GM19193 (cell line): ENCODE data around the gene IVD.

ENCODE experiments used
- POLR2A ChIP-seq: IDR thresholded peaks from 4 replicates; pipeline ENCODE4 v1.6.1; 2011; ENCODE audit not compliant: insufficient read depth, insufficient read length; ENCODE audit errors: extremely low read depth

Gene IVD

GRCh38 chr15:40392986-40393948 is 12.3 kb upstream of the IVD start:
- TF ChIP-seq POLR2A, result no peak

GRCh38 chr15:40397688-40398412 is 7.7 kb upstream of the IVD start:
- no peak for TF ChIP-seq POLR2A

- no peak for TF ChIP-seq POLR2A
Observed at GRCh38 chr15:40398413-40398873, 7.2 kb upstream of the IVD start.

GRCh38 chr15:40399370-40399769 is 6.2 kb upstream of the IVD start:
- TF ChIP-seq POLR2A, result no peak

GRCh38 chr15:40407330-40407990 is 1.9 kb downstream of the IVD start:
- no peak for TF ChIP-seq POLR2A

- TF ChIP-seq POLR2A, result no peak
Observed at GRCh38 chr15:40409366-40409765, 3.8 kb downstream of the IVD start.

- no peak for TF ChIP-seq POLR2A
Observed at GRCh38 chr15:40410476-40410875, 4.9 kb downstream of the IVD start.

- TF ChIP-seq POLR2A, result no peak
Observed at GRCh38 chr15:40412095-40412759, 6.6 kb downstream of the IVD start.

GRCh38 chr15:40413036-40413435 is 7.4 kb downstream of the IVD start:
- TF ChIP-seq POLR2A, result no peak

GRCh38 chr15:40414816-40415215 is 9.2 kb downstream of the IVD start:
- TF ChIP-seq POLR2A, result no peak

- no peak for TF ChIP-seq POLR2A
Observed at GRCh38 chr15:40415226-40415625, 9.6 kb downstream of the IVD start.

GRCh38 chr15:40416056-40416455 is 10.5 kb downstream of the IVD start:
- TF ChIP-seq POLR2A, result no peak

GRCh38 chr15:40418126-40418525 is 12.5 kb downstream of the IVD start:
- no peak for TF ChIP-seq POLR2A

GRCh38 chr15:40420071-40420713 is 14.6 kb downstream of the IVD start:
- peak; percentile 23 for TF ChIP-seq POLR2A

- no peak for TF ChIP-seq POLR2A
Observed at GRCh38 chr15:40420793-40421192, 15.2 kb downstream of the IVD start.
